Measurements from ENCODE around the gene DDB1. TPM values are rescaled to one million over a fixed set of nuclear protein-coding genes. Genes with fewer than 3 reads are reported as not detected.
A peak's percentile ranks its signal among the peaks of the same experiment; 100 is the strongest.

DDB1 gene
- total RNA-seq, 1 experiment from 2014 or later: 451 TPM

GRCh38 chr11:61270354-61271076 lies 62.4 kb downstream of the DDB1 start:
- intact Hi-C loops (cut with micrococcal nuclease): no loop called here
- Histone ChIP-seq H3K9ac (ENCODE audit: low read length) (no peak overlapping the region), H3K4me3 (ENCODE audit: low read length) (no peak overlapping the region), H3K9me2 (replicated peaks; ENCODE audit: low read length) (no peaks in the 10 kb centered on the region), H3K79me2 (ENCODE audit: low read length) (no peaks in the 10 kb centered on the region), H3F3A (ENCODE audit: low read length, unreplicated experiment) (no peaks in the 10 kb centered on the region), H3K4me1 (ENCODE audit: insufficient read depth, low read length) (peaks cover 10% of the 10 kb centered on the region; the same call in 1 of the 2 replicates), H3K9me3 (ENCODE audit: low read length) (no peaks in the 10 kb centered on the region), H3K4me2 (ENCODE audit: low read length) (no peak overlapping the region), H3K27me3 (ENCODE audit: low read length) (no peaks in the 10 kb centered on the region), H3K36me3 (ENCODE audit: low read depth, low read length) (no peaks in the 10 kb centered on the region), H3K27ac (ENCODE audit: low read length) (no peak overlapping the region), H2AFZ (ENCODE audit: low read length) (no peak overlapping the region), H4K20me1 (ENCODE audit: low read length) (no peaks in the 10 kb centered on the region)
- peak; percentile 39 for ATAC-seq
- no TSS peak for BruUV-seq (replicated peaks)
- POLR2A ChIA-PET (ENCODE audit: unreplicated experiment): no interaction called here
- peak; percentile 33 for DNase-seq
- CTCF ChIA-PET: interaction anchor here (0.7 kb wide), 1 partner anchor 114 kb away, joined by 3 read pairs; no protein-coding TSS in a partner anchor
- TF ChIP-seq EZH2 (IDR thresholded peaks at IDR 0.05; ENCODE audit: low read length, unreplicated experiment) (no peak), CTCF (conservative IDR thresholded peaks at IDR 0.05; ENCODE audit: low read depth, low read length) (no peak), EZH2phosphoT487 (IDR thresholded peaks at IDR 0.05; ENCODE audit: borderline replicate concordance, low read length) (no peak)

- Histone ChIP-seq H3K4me2 (ENCODE audit: low read length) (no peak overlapping the region), H3K27me3 (ENCODE audit: low read length) (no peaks in the 10 kb centered on the region), H2AFZ (ENCODE audit: low read length) (no peak overlapping the region), H3K9me3 (ENCODE audit: low read length) (no peaks in the 10 kb centered on the region), H3K27ac (ENCODE audit: low read length) (no peak overlapping the region), H3K4me1 (ENCODE audit: insufficient read depth, low read length) (peaks cover 10% of the 10 kb centered on the region; the same call in 1 of the 2 replicates), H3K4me3 (ENCODE audit: low read length) (no peak overlapping the region), H3K9ac (ENCODE audit: low read length) (no peak overlapping the region), H3F3A (ENCODE audit: low read length, unreplicated experiment) (no peaks in the 10 kb centered on the region), H3K36me3 (ENCODE audit: low read depth, low read length) (no peaks in the 10 kb centered on the region), H3K9me2 (replicated peaks; ENCODE audit: low read length) (no peaks in the 10 kb centered on the region), H3K79me2 (ENCODE audit: low read length) (no peaks in the 10 kb centered on the region), H4K20me1 (ENCODE audit: low read length) (no peaks in the 10 kb centered on the region)
- ChIA-PET CTCF (no interaction called here), POLR2A (ENCODE audit: unreplicated experiment) (no interaction called here)
- no peak for ATAC-seq
- no TSS peak for BruUV-seq (replicated peaks)
- TF ChIP-seq CTCF (conservative IDR thresholded peaks at IDR 0.05; ENCODE audit: low read depth, low read length) (no peak), EZH2 (IDR thresholded peaks at IDR 0.05; ENCODE audit: low read length, unreplicated experiment) (no peak), EZH2phosphoT487 (IDR thresholded peaks at IDR 0.05; ENCODE audit: borderline replicate concordance, low read length) (no peak)
- intact Hi-C loops (cut with micrococcal nuclease): no loop called here
- DNase-seq: no peak
Observed at GRCh38 chr11:61268588-61269250, 64.2 kb downstream of the DDB1 start.

- H3F3A ChIP-seq (ENCODE audit: low read length, unreplicated experiment): no peaks in the 10 kb centered on the region
- H3K9ac ChIP-seq (ENCODE audit: low read length): no peak overlapping the region
- no peak for TF ChIP-seq CTCF (conservative IDR thresholded peaks at IDR 0.05; ENCODE audit: low read depth, low read length)
- no peak for TF ChIP-seq EZH2 (IDR thresholded peaks at IDR 0.05; ENCODE audit: low read length, unreplicated experiment)
- TF ChIP-seq EZH2phosphoT487 (IDR thresholded peaks at IDR 0.05; ENCODE audit: borderline replicate concordance, low read length): no peak
- no TSS peak for BruUV-seq (replicated peaks)
- DNase-seq (no peak), ATAC-seq (no peak)
- POLR2A ChIA-PET (ENCODE audit: unreplicated experiment): no interaction called here
- no peak overlapping the region for H2AFZ ChIP-seq (ENCODE audit: low read length)
- H3K4me1 ChIP-seq (ENCODE audit: insufficient read depth, low read length): peaks cover 10% of the 10 kb centered on the region; the same call in 1 of the 2 replicates
- H3K9me3 ChIP-seq (ENCODE audit: low read length): no peaks in the 10 kb centered on the region
- CTCF ChIA-PET: no interaction called here
- no peaks in the 10 kb centered on the region for H4K20me1 ChIP-seq (ENCODE audit: low read length)
- H3K79me2 ChIP-seq (ENCODE audit: low read length): no peaks in the 10 kb centered on the region
- H3K36me3 ChIP-seq (ENCODE audit: low read depth, low read length): no peaks in the 10 kb centered on the region
- no peaks in the 10 kb centered on the region for H3K9me2 ChIP-seq (replicated peaks; ENCODE audit: low read length)
- intact Hi-C loops (cut with micrococcal nuclease): no loop called here
- no peak overlapping the region for H3K4me3 ChIP-seq (ENCODE audit: low read length)
- H3K27me3 ChIP-seq (ENCODE audit: low read length): no peaks in the 10 kb centered on the region
- no peak overlapping the region for H3K27ac ChIP-seq (ENCODE audit: low read length)
- no peak overlapping the region for H3K4me2 ChIP-seq (ENCODE audit: low read length)
Observed at GRCh38 chr11:61267437-61267841, 65.5 kb downstream of the DDB1 start.
